CD4-positive, alpha-beta T cell (primary cell): ENCODE measurements around the gene ALOX5AP. TPM values are rescaled to one million over a fixed set of nuclear protein-coding genes. Genes with fewer than 3 reads are reported as not detected.
A peak's percentile ranks its signal among the peaks of the same experiment; 100 is the strongest.

Experiments
- ATAC-seq: fragments of 200-7000 bp; cut with Tn5 transposase; one replicate; pipeline ENCODE4 v1.10.0; 2022; ENCODE audit warnings: mild to moderate bottlenecking; ENCODE audit not compliant: poor library complexity
- CTCF ChIA-PET: fragments of 350-600 bp; sonication (Branson Sonifier 250); formaldehyde crosslinking; loops from one replicate; lab custom pipeline; 2021; ENCODE audit warnings: antibody characterized with exemption, inconsistent platforms; lab: Charles Lee
- POLR2A ChIA-PET: fragments of 350-600 bp; sonication (Branson Sonifier 250); formaldehyde crosslinking; loops from one replicate; lab custom pipeline; 2021; ENCODE audit warnings: antibody characterized with exemption, inconsistent platforms; lab: Charles Lee
- DNase-seq, 14 experiments: peaks; one replicate each; pipeline ENCODE4 v3.0.0-alpha.2; 2013 to 2020; ENCODE audit warnings: mixed read lengths in 2 of 14
- H3K27ac ChIP-seq, 2 donors: one replicate each; pipeline versions ENCODE4 v1.5.1 to v1.7.0; 2013; ENCODE audit warnings: low read length in 2 of 2, low read depth in 1 of 2, mild to moderate bottlenecking in 1 of 2
- H3K27me3 ChIP-seq, 2 experiments: 1 replicate in 1 of 2; 2 replicates in 1 of 2; pipeline versions ENCODE4 v1.6.1 to v1.7.0; 2013; ENCODE audit warnings: low read length in 2 of 2, control low read depth in 1 of 2, mild to moderate bottlenecking in 1 of 2, moderate library complexity in 1 of 2; ENCODE audit not compliant: insufficient read depth in 2 of 2, control insufficient read depth in 1 of 2
- H3K36me3 ChIP-seq: one replicate; pipeline ENCODE4 v1.6.1; 2013; ENCODE audit warnings: low read length, control low read depth; ENCODE audit not compliant: insufficient read depth
- H3K4me1 ChIP-seq: one replicate; pipeline ENCODE4 v1.6.1; 2013; ENCODE audit warnings: low read length, control low read depth; ENCODE audit not compliant: insufficient read depth
- H3K4me3 ChIP-seq: one replicate; pipeline ENCODE4 v1.5.1; 2013; ENCODE audit warnings: mild to moderate bottlenecking, low read length, moderate library complexity
- H3K9me3 ChIP-seq, 2 experiments: 1 replicate in 1 of 2; 2 replicates in 1 of 2; pipeline versions ENCODE4 v1.6.1 to v1.7.0; 2013; ENCODE audit warnings: low read length in 2 of 2, mild to moderate bottlenecking in 2 of 2, control low read depth in 1 of 2, moderate library complexity in 1 of 2; ENCODE audit not compliant: control insufficient read depth in 1 of 2, insufficient read depth in 1 of 2
- H3K27ac Mint-ChIP-seq: one replicate; pipeline ENCODE4 v1.8.0; 2020; ENCODE audit warnings: mixed read lengths
- H3K27me3 Mint-ChIP-seq: one replicate; pipeline ENCODE4 v1.8.0; 2021; ENCODE audit warnings: mixed read lengths
- H3K36me3 Mint-ChIP-seq: one replicate; pipeline ENCODE4 v1.8.0; 2021; ENCODE audit warnings: low read depth, mixed read lengths
- H3K4me1 Mint-ChIP-seq: one replicate; pipeline ENCODE4 v1.8.0; 2021; ENCODE audit warnings: low read depth, mixed read lengths
- H3K4me3 Mint-ChIP-seq: one replicate; pipeline ENCODE4 v1.8.0; 2020; ENCODE audit warnings: mild to moderate bottlenecking, mixed read lengths
- H3K9me3 Mint-ChIP-seq: one replicate; pipeline ENCODE4 v1.8.0; 2020; ENCODE audit warnings: mixed read lengths
- intact Hi-C, 2 experiments: fragments of 100-400 bp; cut with DNase I in 1 of 2; cut with micrococcal nuclease in 1 of 2; formaldehyde crosslinking; loops; one replicate each; pipeline versions ENCODE4 v1.15.1 to v1.9.0; 2023 to 2025; cut with DNase I, micrococcal nuclease
- polyA plus RNA-seq, 2 donors: library from polyadenylated mRNA; unstranded; fragments of 120-200 nt; gene quantifications; one replicate each; pipeline ENCODE4 v1.2.1, GENCODE V29; 2013
- total RNA-seq, 174 experiments: library from RNA in 2 of 174; stranded (reverse) in 2 of 174; gene quantifications; one replicate each; pipeline ENCODE4 v1.2.3 and lab custom pipeline; 2021 to 2026
- TF ChIP-seq, protein P1 (sequence below): fragments of 200-600 bp; IDR thresholded peaks from one replicate; pipeline ENCODE4 v1.8.0; 2022; ENCODE audit warnings: antibody characterized with exemption, mild to moderate bottlenecking

Gene ALOX5AP
- 10 to 100 TPM; 16.5 to 19.0 TPM for total RNA-seq
- polyA plus RNA-seq (2013, experiment 1 of 2), result 103 TPM
- 95.6 TPM for polyA plus RNA-seq (2013, experiment 2 of 2)
- total RNA-seq (lab: John Stamatoyannopoulos, UW), result 3.3 to 85.0 (median 28.0) reads per million in 172 experiments

- Histone ChIP-seq H3K27me3 (no peaks in the 10 kb centered on the region), H3K4me3 (peak within 1 kb of the TSS; percentile 60), H3K4me1 (peaks cover 54% of the 10 kb centered on the region), H3K9me3 (no peaks in the 10 kb centered on the region), H3K27ac (peak within 1 kb of the TSS; percentile 32 to 43), H3K36me3 (no peaks in the 10 kb centered on the region)
- H3K27me3 Mint-ChIP-seq, result no peaks in the 10 kb centered on the region
- H3K36me3 Mint-ChIP-seq, result peaks cover 1% of the 10 kb centered on the region
- ChIA-PET CTCF (interaction anchor here (0.6 to 1.0 kb wide), 2 partner anchors 38 to 131 kb away, joined by 3 read pairs; no protein-coding TSS in a partner anchor), POLR2A (interaction anchor here (0.6 to 3.8 kb wide), 6 partner anchors 9 to 425 kb away, joined by 3 to 24 read pairs (median 4); partner anchors contain the start of gene USPL1)
- peak within 1 kb of the TSS; percentile 96 for H3K4me3 Mint-ChIP-seq
- peaks cover 72% of the 10 kb centered on the region for H3K4me1 Mint-ChIP-seq
- H3K27ac Mint-ChIP-seq, result peak within 1 kb of the TSS; percentile 81
- DNase-seq (peak in 12 of 14 experiments; percentile 16 to 78 (median 29)), ATAC-seq (peak; percentile 64)
- no peaks in the 10 kb centered on the region for H3K9me3 Mint-ChIP-seq
- TF ChIP-seq, protein P1, sequence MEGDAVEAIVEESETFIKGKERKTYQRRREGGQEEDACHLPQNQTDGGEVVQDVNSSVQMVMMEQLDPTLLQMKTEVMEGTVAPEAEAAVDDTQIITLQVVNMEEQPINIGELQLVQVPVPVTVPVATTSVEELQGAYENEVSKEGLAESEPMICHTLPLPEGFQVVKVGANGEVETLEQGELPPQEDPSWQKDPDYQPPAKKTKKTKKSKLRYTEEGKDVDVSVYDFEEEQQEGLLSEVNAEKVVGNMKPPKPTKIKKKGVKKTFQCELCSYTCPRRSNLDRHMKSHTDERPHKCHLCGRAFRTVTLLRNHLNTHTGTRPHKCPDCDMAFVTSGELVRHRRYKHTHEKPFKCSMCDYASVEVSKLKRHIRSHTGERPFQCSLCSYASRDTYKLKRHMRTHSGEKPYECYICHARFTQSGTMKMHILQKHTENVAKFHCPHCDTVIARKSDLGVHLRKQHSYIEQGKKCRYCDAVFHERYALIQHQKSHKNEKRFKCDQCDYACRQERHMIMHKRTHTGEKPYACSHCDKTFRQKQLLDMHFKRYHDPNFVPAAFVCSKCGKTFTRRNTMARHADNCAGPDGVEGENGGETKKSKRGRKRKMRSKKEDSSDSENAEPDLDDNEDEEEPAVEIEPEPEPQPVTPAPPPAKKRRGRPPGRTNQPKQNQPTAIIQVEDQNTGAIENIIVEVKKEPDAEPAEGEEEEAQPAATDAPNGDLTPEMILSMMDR, result no peak
- intact Hi-C loops, result loop anchor here (5.0 kb wide), 2 partner anchors 53 to 67 kb away; no protein-coding TSS in a partner anchor
Observed at GRCh38 chr13:30735025-30735871, at the start of gene ALOX5AP. Gene ALOX5AP, plus strand, starts transcription at chr13:30735543. Its CDS starts 63 bp downstream, at chr13:30735606.

DNA sequence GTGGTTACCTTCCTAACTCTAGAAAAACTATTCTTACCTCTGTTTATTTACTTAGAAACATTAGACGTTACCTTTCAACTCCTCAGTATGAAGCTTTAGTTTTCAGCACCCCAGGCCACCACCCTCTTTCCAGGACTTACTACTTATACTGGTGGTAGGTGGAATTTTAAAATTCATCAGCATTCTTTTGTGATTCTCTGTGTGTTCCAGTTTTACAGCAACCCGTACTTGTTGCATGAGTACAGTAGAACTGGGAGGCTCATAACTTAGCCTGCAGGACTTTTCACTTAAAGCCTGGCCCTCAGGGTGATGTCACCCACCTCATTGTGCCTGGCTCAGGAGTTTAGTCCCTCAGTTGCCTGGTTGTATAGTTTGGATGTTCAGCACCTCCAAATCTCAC, 49.4 kb upstream of the ALOX5AP start:
- ATAC-seq (no peak), DNase-seq (no peak)
- Histone ChIP-seq H3K4me3 (no peak overlapping the region), H3K27ac (no peak overlapping the region), H3K27me3 (no peaks in the 10 kb centered on the region), H3K36me3 (no peaks in the 10 kb centered on the region), H3K4me1 (peaks cover 14% of the 10 kb centered on the region), H3K9me3 (peaks cover 0 to 4% of the 10 kb centered on the region in 2 experiments)
- no peaks in the 10 kb centered on the region for H3K36me3 Mint-ChIP-seq
- no peaks in the 10 kb centered on the region for H3K27me3 Mint-ChIP-seq
- TF ChIP-seq, protein P1, result no peak
- CTCF ChIA-PET, result no interaction called here
- POLR2A ChIA-PET, result interaction anchor here (1.8 kb wide), 1 partner anchor 68 kb away, joined by 5 read pairs; the partner anchor contains the start of gene USPL1
- intact Hi-C loops, result no loop called here
- no peak overlapping the region for H3K27ac Mint-ChIP-seq
- peaks cover 2% of the 10 kb centered on the region for H3K9me3 Mint-ChIP-seq
- no peak overlapping the region for H3K4me3 Mint-ChIP-seq
- peaks cover 7% of the 10 kb centered on the region for H3K4me1 Mint-ChIP-seq

- Mint-ChIP-seq H3K36me3 (no peaks in the 10 kb centered on the region), H3K27ac (no peak overlapping the region), H3K4me1 (peaks cover 7% of the 10 kb centered on the region), H3K27me3 (no peaks in the 10 kb centered on the region), H3K4me3 (no peak overlapping the region), H3K9me3 (peaks cover 2% of the 10 kb centered on the region)
- Histone ChIP-seq H3K27me3 (no peaks in the 10 kb centered on the region), H3K9me3 (peaks cover 0 to 4% of the 10 kb centered on the region in 2 experiments), H3K4me1 (peaks cover 14% of the 10 kb centered on the region), H3K27ac (no peak overlapping the region), H3K36me3 (no peaks in the 10 kb centered on the region), H3K4me3 (no peak overlapping the region)
- TF ChIP-seq, protein P1, result no peak
- POLR2A ChIA-PET, result interaction anchor here (1.8 kb wide), 1 partner anchor 70 kb away, joined by 5 read pairs; the partner anchor contains the start of gene USPL1
- CTCF ChIA-PET, result interaction anchor here (1.3 kb wide), 1 partner anchor 555 kb away, joined by 3 read pairs; no protein-coding TSS in a partner anchor
- intact Hi-C loops, result no loop called here
- ATAC-seq (no peak), DNase-seq (no peak)
Observed at GRCh38 chr13:30687601-30688000, 47.7 kb upstream of the ALOX5AP start.
